Erythroblast (primary cell): ENCODE data around the gene TNFRSF19.

ENCODE experiments used
- GATA1 ChIP-seq: IDR thresholded peaks from 2 replicates; pipeline ENCODE4 v1.6.1; 2011; ENCODE audit warnings: low read depth, mild to moderate bottlenecking, control low read depth, low read length, moderate library complexity
- POLR2A ChIP-seq: IDR thresholded peaks from 2 replicates; pipeline ENCODE4 v1.6.1; 2011; ENCODE audit warnings: mild to moderate bottlenecking, low read length

DNA sequence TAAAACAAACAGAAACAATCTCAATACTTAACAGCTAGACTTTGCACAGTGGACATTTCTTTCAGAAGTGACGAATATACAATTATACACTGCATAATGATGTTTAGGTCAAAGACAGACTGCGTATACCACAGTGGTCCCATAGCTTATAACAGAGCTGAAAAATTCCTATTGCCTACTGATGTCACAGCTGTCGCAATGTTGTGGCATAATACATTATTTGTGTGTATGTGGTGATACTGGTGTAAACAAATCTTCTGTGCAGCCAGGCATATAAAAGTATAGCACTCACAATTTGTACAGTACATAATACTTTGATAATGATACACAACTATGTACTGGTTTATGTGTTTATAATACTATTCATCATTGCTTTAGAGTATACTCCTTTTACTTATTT, 116.7 kb downstream of the TNFRSF19 start:
- no peak for TF ChIP-seq POLR2A
- no peak for TF ChIP-seq GATA1
